HG03342 (cell line): ENCODE measurements around the gene MRGPRE.

ENCODE experiments used
- ATAC-seq: cut with Tn5 transposase; IDR thresholded peaks from one replicate; pipeline ENCODE4 v1.9.1; 2021; ENCODE audit warnings: mild to moderate bottlenecking, moderate library complexity; ENCODE audit not compliant: unreplicated experiment

Gene MRGPRE

GRCh38 chr11:3197878-3198528 lies 34.2 kb downstream of the MRGPRE start:
- no peak for ATAC-seq

- no peak for ATAC-seq
These were observed 35.0 kb downstream of the MRGPRE start for GRCh38 chr11:3197044-3197695.

- no peak for ATAC-seq
These were observed 35.8 kb downstream of the MRGPRE start for GRCh38 chr11:3196161-3197043.

- no peak for ATAC-seq
These were observed 36.7 kb downstream of the MRGPRE start for GRCh38 chr11:3195251-3196160.

GRCh38 chr11:3194016-3194816 lies 38.0 kb downstream of the MRGPRE start:
- ATAC-seq: no peak

- no peak for ATAC-seq
These were observed 38.7 kb downstream of the MRGPRE start for GRCh38 chr11:3193373-3194015.

- ATAC-seq: no peak
These were observed 39.5 kb downstream of the MRGPRE start for GRCh38 chr11:3192511-3193372.

GRCh38 chr11:3191586-3192324 lies 40.5 kb downstream of the MRGPRE start:
- ATAC-seq: no peak

GRCh38 chr11:3190600-3190999 lies 41.6 kb downstream of the MRGPRE start:
- ATAC-seq: no peak

- ATAC-seq: no peak
These were observed 42.2 kb downstream of the MRGPRE start for GRCh38 chr11:3189886-3190583.

- ATAC-seq: no peak
These were observed 42.9 kb downstream of the MRGPRE start for GRCh38 chr11:3189196-3189843.

GRCh38 chr11:3188496-3189195 lies 43.6 kb downstream of the MRGPRE start:
- no peak for ATAC-seq

GRCh38 chr11:3186166-3186953 lies 45.9 kb downstream of the MRGPRE start:
- ATAC-seq: no peak

- ATAC-seq: no peak
These were observed 47.4 kb downstream of the MRGPRE start for GRCh38 chr11:3184732-3185347.

- no peak for ATAC-seq
These were observed 48.7 kb downstream of the MRGPRE start for GRCh38 chr11:3183523-3183922.
